SK-N-SH treated with all-trans-retinoic acid at 6 μM for 48 hours (cell line): ENCODE data around the gene ETS1.

ENCODE experiments used
- ATAC-seq: fragments of 200-7000 bp; cut with Tn5 transposase; 3 replicates; pipeline ENCODE4 v1.9.1; 2020; ENCODE audit warnings: mild to moderate bottlenecking, moderate library complexity
- ARNTL ChIP-seq: fragments of 450-650 bp; formaldehyde crosslinking; IDR thresholded peaks from 2 replicates; pipeline ENCODE4 v1.5.0; 2020; ENCODE audit warnings: low read depth, mild to moderate bottlenecking, moderate library complexity, borderline replicate concordance
- BACH2 ChIP-seq: fragments of 250-450 bp; sonication (Bioruptor Pico); IDR thresholded peaks from 2 replicates; pipeline ENCODE4 v1.9.0; 2021; ENCODE audit warnings: mild to moderate bottlenecking, borderline replicate concordance
- CSDC2 ChIP-seq: fragments of 250-450 bp; sonication (Bioruptor Pico); IDR thresholded peaks from 2 replicates; pipeline ENCODE4 v1.5.0; 2020; ENCODE audit warnings: mild to moderate bottlenecking, moderate library complexity
- ESRRG ChIP-seq: fragments of 250-450 bp; sonication (Bioruptor Pico); IDR thresholded peaks from 2 replicates; pipeline ENCODE4 v1.6.1; 2021; ENCODE audit warnings: mild to moderate bottlenecking
- GLIS3 ChIP-seq: fragments of 250-450 bp; sonication (Bioruptor Pico); IDR thresholded peaks from 2 replicates; pipeline ENCODE4 v1.5.0; 2020; ENCODE audit warnings: mild to moderate bottlenecking, moderate library complexity
- ISL1 ChIP-seq: fragments of 250-450 bp; sonication (Bioruptor Pico); IDR thresholded peaks from 2 replicates; pipeline ENCODE4 v2.1.2; 2022; ENCODE audit warnings: mild to moderate bottlenecking, moderate library complexity
- OSR1 ChIP-seq: fragments of 250-450 bp; sonication (Bioruptor Pico); IDR thresholded peaks from 2 replicates; pipeline ENCODE4 v1.8.0; 2022; ENCODE audit warnings: moderate library complexity, mild to moderate bottlenecking, inconsistent platforms
- PPARA ChIP-seq: fragments of 250-450 bp; sonication (Bioruptor Pico); IDR thresholded peaks from 2 replicates; pipeline ENCODE4 v1.5.0; 2020; ENCODE audit warnings: mild to moderate bottlenecking, borderline replicate concordance
- SNAI2 ChIP-seq: fragments of 250-450 bp; sonication (Bioruptor Pico); IDR thresholded peaks from 2 replicates; pipeline ENCODE4 v1.5.0; 2020; ENCODE audit warnings: mild to moderate bottlenecking, moderate library complexity
- TOX ChIP-seq: fragments of 250-450 bp; sonication (Bioruptor Pico); IDR thresholded peaks from 2 replicates; pipeline ENCODE4 v1.8.0; 2021; ENCODE audit warnings: mild to moderate bottlenecking, moderate library complexity, borderline replicate concordance
- ZC3H10 ChIP-seq: fragments of 250-450 bp; sonication (Bioruptor Pico); IDR thresholded peaks from 2 replicates; pipeline ENCODE4 v1.5.1; 2021; ENCODE audit warnings: mild to moderate bottlenecking, moderate library complexity
- ZFP3 ChIP-seq: fragments of 250-450 bp; sonication (Bioruptor Pico); IDR thresholded peaks from 2 replicates; pipeline ENCODE4 v1.5.0; 2020; ENCODE audit warnings: mild to moderate bottlenecking, moderate library complexity
- ZFP30 ChIP-seq: fragments of 450-650 bp; formaldehyde crosslinking; IDR thresholded peaks from 2 replicates; pipeline ENCODE4 v1.5.0; 2022; ENCODE audit warnings: mild to moderate bottlenecking, moderate library complexity
- ZNF565 ChIP-seq: fragments of 450-650 bp; formaldehyde crosslinking; conservative IDR thresholded peaks from 2 replicates; pipeline ENCODE4 v1.5.0; 2020; ENCODE audit warnings: low read depth, mild to moderate bottlenecking, moderate library complexity
- ZNF70 ChIP-seq: fragments of 450-650 bp; formaldehyde crosslinking; IDR thresholded peaks from 2 replicates; pipeline ENCODE4 v1.5.0; 2020; ENCODE audit warnings: mild to moderate bottlenecking, moderate library complexity
- ZNF8 ChIP-seq: fragments of 450-650 bp; formaldehyde crosslinking; IDR thresholded peaks from 2 replicates; pipeline ENCODE4 v1.5.0; 2020; ENCODE audit warnings: mild to moderate bottlenecking, moderate library complexity
- TF ChIP-seq, protein P1 (sequence below): fragments of 250-450 bp; sonication (Bioruptor Pico); IDR thresholded peaks from 2 replicates; pipeline ENCODE4 v1.5.0; 2020; ENCODE audit warnings: mild to moderate bottlenecking, moderate library complexity
- TF ChIP-seq, protein P2 (sequence below): fragments of 250-450 bp; sonication (Bioruptor Pico); IDR thresholded peaks from 2 replicates; pipeline ENCODE4 v1.5.1; 2020; ENCODE audit warnings: low read depth, mild to moderate bottlenecking, moderate library complexity
- TF ChIP-seq, protein P3 (sequence below): fragments of 250-450 bp; sonication (Bioruptor Pico); IDR thresholded peaks from 2 replicates; pipeline ENCODE4 v1.5.1; 2021; ENCODE audit warnings: mild to moderate bottlenecking, moderate library complexity

The ETS1 gene

DNA sequence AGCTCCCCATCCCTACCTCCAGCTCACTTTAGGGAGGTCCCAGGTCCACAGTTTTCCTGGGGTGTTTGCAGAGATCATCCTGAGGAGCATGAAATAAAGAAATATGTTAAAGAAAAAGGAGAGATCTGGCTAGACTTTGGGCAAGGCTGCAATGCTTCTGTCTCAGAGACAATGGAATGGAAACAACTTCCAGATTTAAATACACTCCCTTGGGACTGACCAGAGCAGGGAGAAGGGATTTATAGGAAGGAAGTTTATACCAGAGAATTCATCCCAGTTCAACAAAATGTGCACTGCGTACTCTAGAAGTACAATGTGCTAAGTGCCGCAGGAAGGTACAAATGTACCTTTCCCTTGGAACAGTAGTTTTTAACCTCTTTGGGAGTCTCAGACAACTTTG lies 40.4 kb downstream of the ETS1 start:
- ATAC-seq, result no peak
- TF ChIP-seq GLIS3 (CRISPR knock-in tag) (no peak), ZNF565 (CRISPR knock-in tag) (no peak), PPARA (CRISPR knock-in tag) (no peak), ZFP30 (CRISPR knock-in tag) (no peak), ZNF70 (CRISPR knock-in tag) (no peak), ISL1 (no peak), SNAI2 (CRISPR knock-in tag) (no peak), CSDC2 (CRISPR knock-in tag) (no peak), ZNF8 (no peak), BACH2 (CRISPR knock-in tag) (no peak), OSR1 (CRISPR knock-in tag) (no peak)
- TF ChIP-seq, protein P1, sequence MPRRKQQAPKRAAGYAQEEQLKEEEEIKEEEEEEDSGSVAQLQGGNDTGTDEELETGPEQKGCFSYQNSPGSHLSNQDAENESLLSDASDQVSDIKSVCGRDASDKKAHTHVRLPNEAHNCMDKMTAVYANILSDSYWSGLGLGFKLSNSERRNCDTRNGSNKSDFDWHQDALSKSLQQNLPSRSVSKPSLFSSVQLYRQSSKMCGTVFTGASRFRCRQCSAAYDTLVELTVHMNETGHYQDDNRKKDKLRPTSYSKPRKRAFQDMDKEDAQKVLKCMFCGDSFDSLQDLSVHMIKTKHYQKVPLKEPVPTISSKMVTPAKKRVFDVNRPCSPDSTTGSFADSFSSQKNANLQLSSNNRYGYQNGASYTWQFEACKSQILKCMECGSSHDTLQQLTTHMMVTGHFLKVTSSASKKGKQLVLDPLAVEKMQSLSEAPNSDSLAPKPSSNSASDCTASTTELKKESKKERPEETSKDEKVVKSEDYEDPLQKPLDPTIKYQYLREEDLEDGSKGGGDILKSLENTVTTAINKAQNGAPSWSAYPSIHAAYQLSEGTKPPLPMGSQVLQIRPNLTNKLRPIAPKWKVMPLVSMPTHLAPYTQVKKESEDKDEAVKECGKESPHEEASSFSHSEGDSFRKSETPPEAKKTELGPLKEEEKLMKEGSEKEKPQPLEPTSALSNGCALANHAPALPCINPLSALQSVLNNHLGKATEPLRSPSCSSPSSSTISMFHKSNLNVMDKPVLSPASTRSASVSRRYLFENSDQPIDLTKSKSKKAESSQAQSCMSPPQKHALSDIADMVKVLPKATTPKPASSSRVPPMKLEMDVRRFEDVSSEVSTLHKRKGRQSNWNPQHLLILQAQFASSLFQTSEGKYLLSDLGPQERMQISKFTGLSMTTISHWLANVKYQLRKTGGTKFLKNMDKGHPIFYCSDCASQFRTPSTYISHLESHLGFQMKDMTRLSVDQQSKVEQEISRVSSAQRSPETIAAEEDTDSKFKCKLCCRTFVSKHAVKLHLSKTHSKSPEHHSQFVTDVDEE (CRISPR knock-in tag), result no peak
- TF ChIP-seq, protein P2, sequence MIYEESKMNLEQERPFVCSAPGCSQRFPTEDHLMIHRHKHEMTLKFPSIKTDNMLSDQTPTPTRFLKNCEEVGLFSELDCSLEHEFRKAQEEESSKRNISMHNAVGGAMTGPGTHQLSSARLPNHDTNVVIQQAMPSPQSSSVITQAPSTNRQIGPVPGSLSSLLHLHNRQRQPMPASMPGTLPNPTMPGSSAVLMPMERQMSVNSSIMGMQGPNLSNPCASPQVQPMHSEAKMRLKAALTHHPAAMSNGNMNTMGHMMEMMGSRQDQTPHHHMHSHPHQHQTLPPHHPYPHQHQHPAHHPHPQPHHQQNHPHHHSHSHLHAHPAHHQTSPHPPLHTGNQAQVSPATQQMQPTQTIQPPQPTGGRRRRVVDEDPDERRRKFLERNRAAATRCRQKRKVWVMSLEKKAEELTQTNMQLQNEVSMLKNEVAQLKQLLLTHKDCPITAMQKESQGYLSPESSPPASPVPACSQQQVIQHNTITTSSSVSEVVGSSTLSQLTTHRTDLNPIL, result no peak
- TF ChIP-seq, all 23 proteins: peak for 0

DNA sequence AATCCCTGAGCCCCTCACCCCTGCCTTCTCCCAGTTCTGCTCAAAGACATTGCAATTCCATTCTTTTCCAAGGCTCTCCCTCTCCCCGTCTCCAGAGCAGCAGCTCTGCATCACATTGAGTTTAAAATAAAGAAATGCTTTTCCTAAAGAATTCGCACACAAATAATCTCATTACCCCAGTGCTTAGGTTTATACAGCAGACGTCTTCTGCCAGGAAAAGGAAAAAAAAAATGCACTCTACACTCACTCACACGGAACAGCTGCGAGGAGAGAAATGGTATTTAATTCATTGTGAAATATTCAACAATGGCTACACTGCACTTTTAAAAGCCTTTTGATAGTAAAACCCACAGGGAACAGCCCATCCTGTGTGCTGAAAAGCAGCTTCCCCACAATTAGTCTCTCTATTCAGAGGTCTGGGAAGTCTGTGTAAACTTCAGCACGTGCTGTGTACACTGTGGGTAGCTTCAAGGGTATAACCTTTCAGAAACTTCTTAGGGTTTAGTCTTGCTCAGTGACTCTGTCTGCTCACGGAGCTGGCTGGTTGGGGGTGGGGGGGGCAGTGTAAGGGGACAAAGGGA lies 42.8 kb downstream of the ETS1 start:
- ATAC-seq, result peak; percentile 55
- no peak for TF ChIP-seq ZNF70 (CRISPR knock-in tag)
- TF ChIP-seq, protein P2, result no peak
- TF ChIP-seq, protein P1 (CRISPR knock-in tag), result no peak
- TF ChIP-seq BACH2 (CRISPR knock-in tag), result no peak
- no peak for TF ChIP-seq ZFP3 (CRISPR knock-in tag)
- TF ChIP-seq, protein P3, sequence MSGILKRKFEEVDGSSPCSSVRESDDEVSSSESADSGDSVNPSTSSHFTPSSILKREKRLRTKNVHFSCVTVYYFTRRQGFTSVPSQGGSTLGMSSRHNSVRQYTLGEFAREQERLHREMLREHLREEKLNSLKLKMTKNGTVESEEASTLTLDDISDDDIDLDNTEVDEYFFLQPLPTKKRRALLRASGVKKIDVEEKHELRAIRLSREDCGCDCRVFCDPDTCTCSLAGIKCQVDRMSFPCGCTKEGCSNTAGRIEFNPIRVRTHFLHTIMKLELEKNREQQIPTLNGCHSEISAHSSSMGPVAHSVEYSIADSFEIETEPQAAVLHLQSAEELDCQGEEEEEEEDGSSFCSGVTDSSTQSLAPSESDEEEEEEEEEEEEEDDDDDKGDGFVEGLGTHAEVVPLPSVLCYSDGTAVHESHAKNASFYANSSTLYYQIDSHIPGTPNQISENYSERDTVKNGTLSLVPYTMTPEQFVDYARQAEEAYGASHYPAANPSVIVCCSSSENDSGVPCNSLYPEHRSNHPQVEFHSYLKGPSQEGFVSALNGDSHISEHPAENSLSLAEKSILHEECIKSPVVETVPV (CRISPR knock-in tag), result no peak
- TF ChIP-seq ZFP30 (CRISPR knock-in tag), result no peak
- TF ChIP-seq PPARA (CRISPR knock-in tag), result no peak
- no peak for TF ChIP-seq ZNF8
- no peak for TF ChIP-seq ESRRG (CRISPR knock-in tag)
- TF ChIP-seq ZC3H10 (CRISPR knock-in tag), result no peak
- TF ChIP-seq TOX (CRISPR knock-in tag), result no peak
- no peak for TF ChIP-seq ARNTL (CRISPR knock-in tag)
- no peak for TF ChIP-seq ISL1
- TF ChIP-seq ZNF565 (CRISPR knock-in tag), result no peak
- no peak for TF ChIP-seq GLIS3 (CRISPR knock-in tag)
- no peak for TF ChIP-seq OSR1 (CRISPR knock-in tag)
- TF ChIP-seq, all 23 proteins: peak for 0

DNA sequence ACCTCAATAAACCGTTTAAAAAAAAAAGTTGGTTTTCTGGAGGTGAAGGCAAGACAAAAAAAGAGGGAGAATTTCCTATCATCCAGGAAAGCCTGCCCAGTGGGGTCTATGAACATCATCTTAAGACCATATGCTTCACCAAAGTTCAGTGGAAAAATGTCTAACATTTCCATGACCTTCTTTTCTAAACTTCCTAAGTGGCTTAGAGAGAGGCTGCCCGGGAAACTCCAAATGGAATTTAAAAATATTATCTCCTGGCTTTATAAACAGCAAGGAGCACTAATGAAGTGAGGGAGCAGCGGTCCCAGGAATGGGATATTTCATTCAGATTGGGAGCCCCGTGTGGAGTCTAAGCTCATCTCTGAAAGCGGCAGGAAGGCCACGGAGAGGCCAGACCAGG lies 46.9 kb downstream of the ETS1 start:
- no peak for ATAC-seq
- TF ChIP-seq ARNTL (CRISPR knock-in tag) (no peak), GLIS3 (CRISPR knock-in tag) (no peak), OSR1 (CRISPR knock-in tag) (no peak), ZC3H10 (CRISPR knock-in tag) (no peak)
